ENCODE results near the gene DEPDC5. TPM values are rescaled to one million over a fixed set of nuclear protein-coding genes. Genes with fewer than 3 reads are reported as not detected.

The DEPDC5 gene
- total RNA-seq, 1 donor, result 25.9 TPM

DNA sequence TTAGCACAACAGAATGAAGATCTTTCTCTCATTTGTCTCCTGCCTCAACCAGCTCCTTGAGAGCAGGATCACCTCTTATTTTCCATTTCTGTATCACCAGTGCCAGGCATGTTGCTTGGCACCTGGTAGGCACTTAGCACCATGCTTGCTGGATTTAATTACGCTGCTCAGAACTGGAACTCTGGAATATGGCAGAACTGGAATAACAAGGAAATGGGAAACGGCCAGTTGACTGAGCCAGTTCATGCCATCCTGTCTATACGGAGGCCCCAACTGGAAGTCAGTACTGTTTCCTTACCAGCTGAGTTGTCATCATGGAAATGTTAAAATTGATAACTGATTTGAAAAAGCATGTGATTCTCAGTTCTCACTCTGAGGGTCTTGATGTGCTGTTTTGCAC, 121.0 kb downstream of the DEPDC5 start:
- no peaks in the 10 kb centered on the region for H3K9me3 ChIP-seq (ENCODE audit: low read depth, low read length)
- no peaks in the 10 kb centered on the region for H3K27me3 ChIP-seq (ENCODE audit: insufficient read depth, low read length)
- no peak overlapping the region for H3K4me3 ChIP-seq (ENCODE audit: low read length)
- peaks cover 18% of the 10 kb centered on the region for H3K4me1 ChIP-seq (ENCODE audit: insufficient read depth, low read length)

DNA sequence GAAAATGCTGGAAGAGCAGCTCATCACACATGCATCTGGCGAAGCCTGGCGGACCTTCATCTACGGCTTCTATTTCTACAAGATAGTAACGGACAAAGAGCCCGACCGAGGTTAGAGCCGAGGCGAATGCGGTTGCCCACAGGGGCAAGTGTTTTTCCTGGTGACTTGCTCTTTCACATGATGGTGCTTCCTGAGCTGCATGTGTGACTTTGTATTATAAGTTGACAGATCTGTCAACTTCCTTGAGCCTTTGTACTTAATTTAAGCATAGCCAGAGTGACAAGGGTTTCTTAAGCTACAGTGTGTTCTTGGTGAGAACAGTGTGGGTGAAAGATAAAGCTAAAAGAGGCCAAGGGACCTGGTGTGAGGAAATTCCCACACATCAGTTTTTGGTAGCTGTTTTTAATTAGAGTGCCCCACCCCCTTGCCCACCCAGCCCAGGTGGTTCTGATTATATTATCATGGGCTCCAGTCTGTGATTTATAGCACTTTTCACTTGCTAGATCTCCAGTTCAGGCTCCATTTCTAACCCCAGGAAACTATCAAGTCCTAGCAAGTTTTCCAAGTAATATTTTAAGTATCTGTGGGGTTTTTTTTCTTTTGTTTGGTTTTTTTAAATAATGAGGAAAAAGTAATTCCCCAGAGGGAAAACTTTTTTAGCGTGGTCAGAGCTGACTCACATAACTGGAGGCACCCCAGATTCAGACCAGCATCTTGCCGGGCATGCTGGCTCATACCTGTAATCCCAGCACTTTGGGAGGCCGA, 122.5 kb downstream of the DEPDC5 start:
- no peaks in the 10 kb centered on the region for H3K27me3 ChIP-seq (ENCODE audit: insufficient read depth, low read length)
- no peak overlapping the region for H3K4me3 ChIP-seq (ENCODE audit: low read length)
- H3K4me1 ChIP-seq (ENCODE audit: insufficient read depth, low read length), result peaks cover 9% of the 10 kb centered on the region
- no peaks in the 10 kb centered on the region for H3K9me3 ChIP-seq (ENCODE audit: low read depth, low read length)

DNA sequence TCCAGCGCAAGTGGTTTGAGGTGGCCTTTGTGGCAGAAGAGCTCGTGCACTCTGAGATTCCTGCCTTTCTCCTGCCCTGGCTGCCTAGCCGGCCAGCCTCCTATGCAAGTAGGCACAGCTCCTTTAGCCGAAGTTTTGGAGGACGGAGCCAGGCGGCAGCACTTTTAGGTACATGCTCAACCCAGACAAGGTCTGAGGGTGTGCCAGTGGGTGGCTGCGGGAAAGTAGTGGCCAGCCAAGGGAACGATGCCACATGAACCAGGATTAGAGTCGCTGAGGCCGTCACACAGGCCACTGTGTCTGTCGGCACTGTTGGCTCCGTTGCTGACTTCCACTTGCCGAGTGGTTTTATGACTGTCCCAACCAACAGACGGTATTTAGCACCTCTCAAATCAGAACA, 125.8 kb downstream of the DEPDC5 start:
- H3K27me3 ChIP-seq (ENCODE audit: insufficient read depth, low read length), result no peaks in the 10 kb centered on the region
- H3K4me1 ChIP-seq (ENCODE audit: insufficient read depth, low read length), result no peaks in the 10 kb centered on the region
- H3K4me3 ChIP-seq (ENCODE audit: low read length), result no peak overlapping the region
- no peaks in the 10 kb centered on the region for H3K9me3 ChIP-seq (ENCODE audit: low read depth, low read length)

DNA sequence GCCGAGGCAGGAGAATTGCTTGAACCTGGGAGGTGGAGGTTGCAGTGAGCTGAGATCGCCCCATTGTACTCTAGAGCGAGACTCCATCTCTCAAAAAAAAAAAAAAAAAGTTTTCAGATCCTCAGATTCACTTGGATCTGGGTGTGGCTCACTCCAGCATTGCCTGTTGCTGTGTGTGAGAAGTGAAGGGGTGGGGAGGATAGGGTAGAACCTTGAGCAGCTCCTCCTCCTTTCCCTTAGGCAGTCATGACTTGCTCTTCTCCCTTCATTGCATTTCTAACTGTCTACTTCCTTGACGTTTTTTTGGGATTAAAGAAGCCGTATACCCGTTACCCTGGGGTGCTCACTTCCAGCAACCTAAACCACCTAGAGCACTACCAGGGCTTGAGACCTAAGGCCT, 127.4 kb downstream of the DEPDC5 start:
- Histone ChIP-seq H3K9me3 (ENCODE audit: low read depth, low read length) (no peaks in the 10 kb centered on the region), H3K27me3 (ENCODE audit: insufficient read depth, low read length) (no peaks in the 10 kb centered on the region), H3K4me1 (ENCODE audit: insufficient read depth, low read length) (no peaks in the 10 kb centered on the region), H3K4me3 (ENCODE audit: low read length) (no peak overlapping the region)

DNA sequence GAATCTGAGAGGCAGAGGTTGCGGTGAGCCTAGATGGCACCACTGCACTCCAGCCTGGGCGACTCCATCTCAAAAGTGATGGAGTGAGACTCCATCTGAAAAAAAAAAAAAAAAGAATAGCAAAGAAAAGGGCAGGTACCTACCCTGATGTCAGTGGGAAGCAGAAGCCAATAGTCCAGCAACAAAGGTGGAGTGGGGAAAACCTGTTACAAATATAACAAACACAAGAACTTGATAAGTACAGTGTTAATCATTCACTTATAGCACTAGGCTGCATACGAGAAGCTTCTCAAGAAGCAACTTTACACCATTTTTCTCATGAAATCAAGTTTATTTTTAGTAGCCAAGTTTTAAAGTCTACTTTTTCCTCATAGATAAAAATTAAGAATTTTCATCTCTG, 128.0 kb downstream of the DEPDC5 start:
- no peaks in the 10 kb centered on the region for H3K4me1 ChIP-seq (ENCODE audit: insufficient read depth, low read length)
- H3K9me3 ChIP-seq (ENCODE audit: low read depth, low read length), result no peaks in the 10 kb centered on the region
- no peaks in the 10 kb centered on the region for H3K27me3 ChIP-seq (ENCODE audit: insufficient read depth, low read length)
- H3K4me3 ChIP-seq (ENCODE audit: low read length), result no peak overlapping the region

DNA sequence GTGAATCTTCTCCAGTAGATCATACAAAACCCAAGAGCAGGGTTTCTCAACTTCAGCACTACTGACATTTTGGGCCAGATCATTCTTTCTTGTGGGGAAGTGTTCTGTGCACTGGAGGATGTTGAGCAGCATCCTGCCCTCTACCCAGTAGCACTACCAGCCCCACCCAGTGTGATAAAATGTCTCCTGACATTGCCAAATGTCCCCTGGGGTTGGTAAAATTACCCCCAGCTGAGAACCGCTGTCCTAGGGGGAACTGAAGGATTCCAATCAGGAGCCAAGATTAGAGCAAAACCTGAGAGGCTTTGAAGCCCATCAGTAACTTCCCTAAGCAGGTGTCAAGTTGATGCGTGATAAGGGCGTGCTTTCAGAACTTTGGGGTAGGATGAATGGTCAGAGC, 129.2 kb downstream of the DEPDC5 start:
- Histone ChIP-seq H3K27me3 (ENCODE audit: insufficient read depth, low read length) (no peaks in the 10 kb centered on the region), H3K4me1 (ENCODE audit: insufficient read depth, low read length) (no peaks in the 10 kb centered on the region), H3K4me3 (ENCODE audit: low read length) (no peak overlapping the region), H3K9me3 (ENCODE audit: low read depth, low read length) (no peaks in the 10 kb centered on the region)

DNA sequence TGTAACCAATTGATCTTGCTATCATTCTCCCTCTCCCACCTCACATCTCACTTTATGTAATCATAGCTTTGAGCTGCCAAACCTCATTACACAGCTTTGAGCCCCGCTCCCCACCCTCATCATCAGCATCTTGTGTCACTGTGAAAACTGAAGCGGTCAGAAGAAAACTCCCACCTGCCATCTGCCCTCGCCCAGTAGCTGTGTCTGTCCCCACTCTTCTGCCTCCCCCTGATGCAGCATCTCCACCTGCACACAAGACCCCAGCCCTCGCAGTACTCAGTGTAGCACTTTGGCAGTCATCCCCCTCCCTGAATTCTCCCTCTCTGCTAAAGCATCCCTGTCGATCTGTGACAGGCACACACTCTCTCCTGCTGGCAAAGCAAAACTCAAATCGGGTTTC, 130.2 kb downstream of the DEPDC5 start:
- Histone ChIP-seq H3K4me3 (ENCODE audit: low read length) (no peak overlapping the region), H3K27me3 (ENCODE audit: insufficient read depth, low read length) (no peaks in the 10 kb centered on the region), H3K9me3 (ENCODE audit: low read depth, low read length) (no peaks in the 10 kb centered on the region), H3K4me1 (ENCODE audit: insufficient read depth, low read length) (no peaks in the 10 kb centered on the region)

DNA sequence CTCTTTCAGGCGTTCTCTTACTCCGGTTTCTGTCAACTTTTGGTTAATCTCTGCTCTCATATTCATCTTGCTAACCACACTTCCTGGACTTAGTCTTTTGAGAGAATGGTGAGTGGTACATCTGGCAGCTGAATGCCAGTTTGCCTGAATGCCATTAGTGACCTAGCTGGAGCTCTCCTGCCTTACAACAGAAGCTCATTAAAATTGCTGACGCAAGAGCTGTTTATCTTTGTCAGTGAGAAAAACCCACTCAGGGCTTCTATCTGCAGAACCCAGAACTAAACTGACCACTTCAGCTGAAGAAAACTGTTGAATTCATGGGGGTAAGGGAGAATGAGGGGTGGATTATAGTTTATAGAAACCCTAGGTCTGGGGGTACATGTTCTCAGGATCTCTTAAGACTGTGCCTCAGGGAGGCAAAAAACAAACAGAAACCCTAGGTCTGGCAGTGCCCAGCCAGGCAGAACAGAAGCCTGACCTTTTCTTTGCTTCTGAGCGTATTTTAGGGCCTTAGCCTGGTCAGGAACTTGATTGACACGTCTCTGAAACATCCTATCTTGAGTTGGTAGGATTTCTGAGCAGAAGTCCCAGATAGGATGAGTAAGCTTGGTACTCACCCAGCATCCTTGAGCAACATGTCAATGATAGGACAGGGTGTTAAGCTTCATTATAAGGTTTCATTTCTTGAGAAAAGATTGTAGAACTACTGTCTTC, 137.7 kb downstream of the DEPDC5 start:
- Histone ChIP-seq H3K4me1 (ENCODE audit: insufficient read depth, low read length) (no peaks in the 10 kb centered on the region), H3K4me3 (ENCODE audit: low read length) (no peak overlapping the region), H3K27me3 (ENCODE audit: insufficient read depth, low read length) (no peaks in the 10 kb centered on the region), H3K9me3 (ENCODE audit: low read depth, low read length) (no peaks in the 10 kb centered on the region)

DNA sequence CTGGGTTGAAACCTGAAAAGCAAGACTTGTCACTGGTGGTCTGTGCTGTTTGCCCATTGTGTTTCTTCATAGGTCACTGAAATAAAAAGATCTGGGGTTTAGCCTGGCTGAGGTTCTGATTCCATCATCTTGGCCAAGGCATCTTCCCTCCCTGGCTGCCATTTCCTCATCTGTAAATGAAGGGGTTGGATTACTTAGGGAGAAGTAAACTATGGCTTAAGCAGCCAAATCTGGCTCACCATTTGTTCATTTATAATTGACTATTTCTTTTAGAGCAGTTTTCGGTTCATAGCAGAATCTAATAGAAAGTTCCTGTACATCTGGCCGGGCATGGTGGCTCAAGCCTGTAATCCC, 138.2 kb downstream of the DEPDC5 start:
- no peaks in the 10 kb centered on the region for H3K4me1 ChIP-seq (ENCODE audit: insufficient read depth, low read length)
- H3K4me3 ChIP-seq (ENCODE audit: low read length), result no peak overlapping the region
- H3K27me3 ChIP-seq (ENCODE audit: insufficient read depth, low read length), result no peaks in the 10 kb centered on the region
- H3K9me3 ChIP-seq (ENCODE audit: low read depth, low read length), result no peaks in the 10 kb centered on the region

DNA sequence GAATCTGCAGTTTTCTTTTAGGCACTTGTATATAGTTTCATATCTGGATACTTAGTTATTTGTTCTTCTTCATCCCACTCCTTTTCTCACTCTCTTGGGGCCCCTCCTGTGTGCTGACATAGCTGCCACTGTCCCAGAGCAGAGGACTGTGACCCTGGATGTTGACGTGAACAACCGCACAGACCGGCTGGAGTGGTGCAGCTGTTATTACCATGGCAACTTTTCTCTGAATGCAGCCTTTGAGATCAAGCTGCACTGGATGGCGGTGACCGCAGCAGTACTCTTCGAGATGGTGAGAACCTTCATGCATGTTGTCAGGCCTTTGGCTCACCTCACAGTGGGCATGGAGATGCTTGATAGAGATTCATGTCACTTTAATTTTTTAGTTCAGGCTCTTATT, 139.6 kb downstream of the DEPDC5 start:
- no peaks in the 10 kb centered on the region for H3K4me1 ChIP-seq (ENCODE audit: insufficient read depth, low read length)
- H3K4me3 ChIP-seq (ENCODE audit: low read length), result no peak overlapping the region
- H3K9me3 ChIP-seq (ENCODE audit: low read depth, low read length), result no peaks in the 10 kb centered on the region
- H3K27me3 ChIP-seq (ENCODE audit: insufficient read depth, low read length), result no peaks in the 10 kb centered on the region

DNA sequence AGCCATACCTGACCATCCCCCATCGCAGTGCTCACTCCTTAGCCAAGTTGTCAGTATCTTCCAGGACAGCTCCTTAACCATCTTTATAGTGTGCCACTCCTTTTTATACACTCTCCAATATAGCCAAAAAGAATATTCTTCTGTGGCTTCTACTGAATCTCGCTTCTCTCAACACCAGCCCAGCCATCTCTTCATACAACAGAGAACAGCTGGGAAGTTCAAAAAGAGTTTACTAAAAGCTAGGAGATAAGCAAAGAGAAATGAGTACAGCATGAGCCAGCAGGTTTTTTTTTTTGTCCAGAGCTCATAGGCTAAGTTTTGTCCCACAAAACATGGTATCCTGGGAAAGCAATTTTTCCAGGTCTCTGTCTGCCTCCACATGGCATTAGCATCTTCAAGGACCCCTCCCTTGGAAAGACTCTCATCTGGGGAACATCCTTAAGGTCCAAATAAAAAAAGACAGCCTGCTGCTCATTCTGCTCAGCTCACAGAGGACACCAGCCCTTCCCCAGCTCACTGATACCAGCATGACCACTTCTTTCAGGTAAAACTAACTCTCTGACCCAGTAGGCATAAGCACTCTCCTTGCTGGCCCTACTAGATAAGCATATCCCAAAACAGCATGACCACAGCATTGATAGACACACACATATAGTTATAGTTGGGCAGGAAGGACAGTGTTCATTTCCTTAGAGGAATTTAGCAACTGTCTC, 141.7 kb downstream of the DEPDC5 start:
- Histone ChIP-seq H3K27me3 (ENCODE audit: insufficient read depth, low read length) (no peaks in the 10 kb centered on the region), H3K4me3 (ENCODE audit: low read length) (no peak overlapping the region), H3K4me1 (ENCODE audit: insufficient read depth, low read length) (no peaks in the 10 kb centered on the region), H3K9me3 (ENCODE audit: low read depth, low read length) (no peaks in the 10 kb centered on the region)

DNA sequence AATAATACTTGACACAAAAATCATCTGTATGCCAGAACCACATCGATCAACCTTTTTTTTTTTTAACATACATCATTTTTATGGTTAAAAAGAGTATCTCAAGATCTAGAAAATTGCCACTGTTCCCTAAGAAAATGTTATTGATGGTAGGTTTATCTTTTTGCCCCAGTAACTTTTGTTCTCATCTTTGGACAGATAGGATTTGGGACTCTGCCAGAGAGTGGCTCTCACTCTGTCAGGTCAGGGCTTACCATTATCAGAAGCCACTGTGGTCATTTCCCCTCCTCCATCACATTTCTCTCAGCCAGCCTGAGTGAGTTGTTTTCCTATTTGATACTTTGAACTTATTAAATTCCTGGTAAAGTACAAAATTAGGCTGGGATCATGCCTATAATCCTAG, 142.7 kb downstream of the DEPDC5 start:
- no peaks in the 10 kb centered on the region for H3K4me1 ChIP-seq (ENCODE audit: insufficient read depth, low read length)
- no peaks in the 10 kb centered on the region for H3K9me3 ChIP-seq (ENCODE audit: low read depth, low read length)
- H3K27me3 ChIP-seq (ENCODE audit: insufficient read depth, low read length), result no peaks in the 10 kb centered on the region
- no peak overlapping the region for H3K4me3 ChIP-seq (ENCODE audit: low read length)

DNA sequence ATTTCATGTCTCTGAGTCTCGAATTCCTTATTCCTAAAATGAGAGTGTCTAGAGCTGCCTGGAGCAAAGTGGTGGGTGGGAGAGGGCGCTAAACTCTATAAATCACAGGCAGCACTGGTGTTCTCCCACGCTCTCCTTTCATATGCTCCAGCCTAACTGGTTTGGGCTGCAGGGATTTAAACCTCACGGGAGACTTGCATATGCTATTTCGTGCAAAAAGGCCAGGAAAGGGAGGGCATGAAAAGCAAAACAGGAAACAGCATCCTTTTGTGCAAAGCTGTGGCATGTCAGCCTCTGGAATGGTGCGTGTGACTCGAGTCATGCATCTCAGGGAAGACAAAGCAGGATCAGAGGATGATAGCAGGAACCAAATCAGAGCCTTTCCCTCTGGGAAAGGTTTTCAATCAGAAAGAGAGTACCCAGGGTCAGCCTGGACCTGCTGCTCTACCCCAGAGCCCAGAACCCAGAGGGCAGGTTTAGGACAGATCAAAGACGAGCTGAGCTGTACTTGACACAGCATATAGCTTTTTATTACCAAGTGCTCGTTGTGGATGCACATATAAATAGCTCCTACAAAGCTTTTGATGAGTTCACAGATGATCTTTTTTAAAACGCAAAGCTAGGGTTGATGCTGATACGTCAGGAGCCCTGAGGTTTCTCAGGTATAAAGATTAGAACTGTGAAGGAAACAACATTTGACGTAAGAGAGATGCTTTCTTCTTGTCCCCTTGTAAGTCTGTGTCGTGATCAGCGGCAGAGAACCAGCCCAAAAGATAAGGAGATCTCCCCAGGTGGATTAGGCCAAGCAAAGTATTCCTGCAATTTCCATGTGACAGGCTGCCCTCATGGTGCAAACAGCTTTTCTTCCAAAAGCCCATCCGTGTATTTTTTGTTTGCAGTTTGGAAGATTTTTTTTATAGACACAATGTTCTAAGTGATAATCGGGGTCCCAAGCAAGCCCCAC, 144.3 kb downstream of the DEPDC5 start:
- Histone ChIP-seq H3K9me3 (ENCODE audit: low read depth, low read length) (no peaks in the 10 kb centered on the region), H3K27me3 (ENCODE audit: insufficient read depth, low read length) (no peaks in the 10 kb centered on the region), H3K4me1 (ENCODE audit: insufficient read depth, low read length) (no peaks in the 10 kb centered on the region), H3K4me3 (ENCODE audit: low read length) (no peak overlapping the region)

DNA sequence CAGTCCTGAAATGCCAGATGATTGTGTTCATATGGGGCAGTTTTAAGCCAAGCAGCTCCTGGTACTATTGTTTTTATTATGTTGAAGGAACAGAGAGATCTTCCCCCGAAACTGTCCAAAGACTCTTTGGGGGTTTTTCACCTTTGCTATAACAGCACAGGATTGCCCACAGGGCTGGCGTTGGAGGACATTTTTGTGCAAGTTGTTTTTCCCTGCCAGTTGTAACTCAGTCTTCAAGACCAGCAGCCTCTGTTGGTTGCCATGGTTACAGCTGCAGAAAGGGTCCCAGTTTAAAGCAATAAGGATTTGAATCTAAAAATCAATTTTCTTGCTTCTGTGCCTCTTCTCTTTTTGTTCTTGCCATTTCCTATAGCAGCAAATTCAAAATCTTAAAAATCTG, 145.1 kb downstream of the DEPDC5 start:
- H3K4me1 ChIP-seq (ENCODE audit: insufficient read depth, low read length), result no peaks in the 10 kb centered on the region
- H3K27me3 ChIP-seq (ENCODE audit: insufficient read depth, low read length), result no peaks in the 10 kb centered on the region
- H3K4me3 ChIP-seq (ENCODE audit: low read length), result no peak overlapping the region
- no peaks in the 10 kb centered on the region for H3K9me3 ChIP-seq (ENCODE audit: low read depth, low read length)

DNA sequence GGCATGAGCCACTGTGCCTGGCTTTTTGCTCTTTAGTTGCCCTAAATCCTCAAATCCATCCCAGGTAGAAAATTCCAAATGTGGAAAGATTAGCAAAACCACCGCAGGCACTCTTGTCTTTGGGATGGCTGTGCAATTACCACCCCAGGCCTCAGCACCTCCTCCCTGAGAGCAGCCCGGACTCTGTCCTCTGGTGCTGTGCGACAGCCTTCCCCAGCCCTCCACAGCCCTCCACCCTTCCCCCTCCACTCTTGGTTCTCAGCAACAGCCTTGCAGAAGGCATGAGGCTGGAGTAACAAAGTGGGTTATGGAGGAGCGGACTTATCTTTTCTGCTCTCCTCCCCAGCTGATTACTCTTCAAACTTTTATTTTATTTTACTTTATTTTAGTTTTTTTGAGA, 145.8 kb downstream of the DEPDC5 start:
- H3K4me3 ChIP-seq (ENCODE audit: low read length), result no peak overlapping the region
- no peaks in the 10 kb centered on the region for H3K4me1 ChIP-seq (ENCODE audit: insufficient read depth, low read length)
- H3K27me3 ChIP-seq (ENCODE audit: insufficient read depth, low read length), result no peaks in the 10 kb centered on the region
- no peaks in the 10 kb centered on the region for H3K9me3 ChIP-seq (ENCODE audit: low read depth, low read length)
